BLaER1 treated with 17β-estradiol and CSF1 and Interleukin-3, amounts not matched to agents 10 nM and 100 nM (cell line): ENCODE results near the gene CTNNA3.
"Not testable (repeated sequence)": the region's sequence is repeated elsewhere in the genome, so short reads cannot be mapped to it uniquely, and the experiment has no call there.

ENCODE experiments used
- H3K27ac ChIP-seq, 11 experiments: shearing (Covaris generic); formaldehyde crosslinking; 2 replicates each; pipeline ENCODE4 v1.8.1; 2022
- H3K27me3 ChIP-seq, 11 experiments: shearing (Covaris generic); formaldehyde crosslinking; 2 replicates each; pipeline ENCODE4 v1.8.1; 2022
- H3K36me3 ChIP-seq, 11 experiments: shearing (Covaris generic); formaldehyde crosslinking; 2 replicates each; pipeline ENCODE4 v1.8.1; 2022
- H3K4me1 ChIP-seq, 10 experiments: shearing (Covaris generic); formaldehyde crosslinking; 2 replicates each; pipeline ENCODE4 v1.8.1; 2022
- H3K4me2 ChIP-seq, 11 experiments: shearing (Covaris generic); formaldehyde crosslinking; 2 replicates each; pipeline ENCODE4 v1.8.1; 2022
- H3K4me3 ChIP-seq, 10 experiments: shearing (Covaris generic); formaldehyde crosslinking; 2 replicates each; pipeline ENCODE4 v1.8.1; 2022
- H3K9ac ChIP-seq, 11 experiments: shearing (Covaris generic); formaldehyde crosslinking; 2 replicates each; pipeline ENCODE4 v1.8.1; 2022
- H3K9me3 ChIP-seq, 11 experiments: shearing (Covaris generic); formaldehyde crosslinking; replicated peaks in 1 of 11; 2 replicates each; pipeline ENCODE4 v1.8.1; 2022
- H4K20me1 ChIP-seq, 11 experiments: shearing (Covaris generic); formaldehyde crosslinking; 2 replicates each; pipeline ENCODE4 v1.8.1; 2022
- Cebpa-rat ChIP-seq, 11 experiments: shearing (Covaris generic); IDR thresholded peaks; 2 replicates each; pipeline ENCODE4 v1.8.1; 2022

Gene CTNNA3

GRCh38 chr10:67225226-67225625 is 470.8 kb downstream of the CTNNA3 start:
- TF ChIP-seq Cebpa-rat (IDR thresholded peaks at IDR 0.05): no peak
- Histone ChIP-seq H3K4me3 (no peak overlapping the region), H3K9me3 (no peaks in the 10 kb centered on the region; a peak in 2 of 22 replicates), H4K20me1 (no peaks in the 10 kb centered on the region), H3K4me2 (peak overlapping the region; percentile 26 to 77 (median 63)), H3K36me3 (no peaks in the 10 kb centered on the region), H3K27me3 (no peaks in the 10 kb centered on the region), H3K4me1 (peaks cover 8 to 23% (median 11%) of the 10 kb centered on the region in 10 experiments; a peak in 18 of 20 replicates), H3K27ac (no peak overlapping the region), H3K9ac (no peak overlapping the region)

- no peak for TF ChIP-seq Cebpa-rat (IDR thresholded peaks at IDR 0.05)
- Histone ChIP-seq H3K9me3 (no peaks in the 10 kb centered on the region; a peak in 2 of 22 replicates), H3K4me2 (peak overlapping the region in 7 of 11 experiments; percentile 44 to 77 (median 63); a peak in 12 of 22 replicates), H3K27me3 (no peaks in the 10 kb centered on the region), H3K36me3 (no peaks in the 10 kb centered on the region), H3K27ac (no peak overlapping the region), H3K4me3 (no peak overlapping the region), H3K9ac (no peak overlapping the region), H3K4me1 (peaks cover 8 to 23% (median 11%) of the 10 kb centered on the region in 10 experiments; a peak in 18 of 20 replicates), H4K20me1 (no peaks in the 10 kb centered on the region)
Measured at GRCh38 chr10:67224553-67224952, 471.4 kb downstream of the CTNNA3 start.

- no peaks in the 10 kb centered on the region; a peak in 2 of 22 replicates for H3K9me3 ChIP-seq
- no peaks in the 10 kb centered on the region for H3K27me3 ChIP-seq
- peaks cover 8 to 23% (median 11%) of the 10 kb centered on the region in 10 experiments; a peak in 18 of 20 replicates for H3K4me1 ChIP-seq
- peak overlapping the region in 3 of 11 experiments; percentile 19 to 37 (median 32); a peak in 4 of 22 replicates for H3K4me2 ChIP-seq
- H3K27ac ChIP-seq: no peak overlapping the region
- no peaks in the 10 kb centered on the region for H3K36me3 ChIP-seq
- no peak overlapping the region for H3K4me3 ChIP-seq
- no peak for TF ChIP-seq Cebpa-rat (IDR thresholded peaks at IDR 0.05)
- no peaks in the 10 kb centered on the region for H4K20me1 ChIP-seq
- no peak overlapping the region for H3K9ac ChIP-seq
Measured at GRCh38 chr10:67222934-67223333, 473.1 kb downstream of the CTNNA3 start.

GRCh38 chr10:67221939-67222494 is 474.0 kb downstream of the CTNNA3 start:
- TF ChIP-seq Cebpa-rat (IDR thresholded peaks at IDR 0.05): no peak
- Histone ChIP-seq H3K9me3 (no peaks in the 10 kb centered on the region; a peak in 2 of 22 replicates), H3K4me2 (no peak overlapping the region; a peak in 1 of 22 replicates), H3K27ac (no peak overlapping the region), H3K4me3 (no peak overlapping the region), H4K20me1 (no peaks in the 10 kb centered on the region), H3K36me3 (no peaks in the 10 kb centered on the region), H3K9ac (no peak overlapping the region), H3K4me1 (peaks cover 8 to 23% (median 11%) of the 10 kb centered on the region in 10 experiments; a peak in 18 of 20 replicates), H3K27me3 (no peaks in the 10 kb centered on the region)

DNA sequence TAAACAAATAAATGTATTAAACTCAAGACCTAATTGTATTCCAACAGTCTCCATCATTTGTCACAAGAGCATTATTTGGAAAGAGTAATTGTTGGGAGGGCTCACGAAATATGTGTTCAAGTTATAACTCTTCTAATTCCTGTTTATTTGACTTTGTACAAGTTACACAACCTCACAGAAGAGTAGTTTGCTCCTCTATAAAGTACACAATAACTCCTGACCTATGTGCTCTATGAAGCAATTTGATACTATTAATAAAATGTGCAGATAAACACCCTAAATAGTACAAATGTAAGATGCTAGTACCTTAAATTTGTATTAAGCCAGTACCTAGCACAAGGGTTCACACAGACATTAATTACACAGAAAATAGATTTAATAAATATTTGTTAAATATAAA is 484.3 kb downstream of the CTNNA3 start:
- TF ChIP-seq Cebpa-rat (IDR thresholded peaks at IDR 0.05): no peak
- Histone ChIP-seq H3K4me2 (no peak overlapping the region), H3K36me3 (no peaks in the 10 kb centered on the region), H3K27me3 (no peaks in the 10 kb centered on the region), H3K27ac (no peak overlapping the region), H3K9ac (no peak overlapping the region), H3K4me3 (no peak overlapping the region), H4K20me1 (no peaks in the 10 kb centered on the region), H3K4me1 (no peaks in the 10 kb centered on the region), H3K9me3 (no peaks in the 10 kb centered on the region)

- not testable (repeated sequence) for H3K27me3 ChIP-seq, H3K36me3 ChIP-seq, H3K4me2 ChIP-seq, H4K20me1 ChIP-seq, H3K4me3 ChIP-seq, H3K27ac ChIP-seq, H3K4me1 ChIP-seq, H3K9me3 ChIP-seq, H3K9ac ChIP-seq
Measured at GRCh38 chr10:67207923-67208322, 488.1 kb downstream of the CTNNA3 start.

GRCh38 chr10:67200913-67201564 is 495.0 kb downstream of the CTNNA3 start:
- Histone ChIP-seq H3K9me3 (no peaks in the 10 kb centered on the region), H3K36me3 (no peaks in the 10 kb centered on the region), H3K4me2 (no peak overlapping the region), H3K4me1 (peaks cover 4 to 16% (median 7%) of the 10 kb centered on the region in 10 experiments; a peak in 11 of 20 replicates), H3K27me3 (no peaks in the 10 kb centered on the region), H3K9ac (no peak overlapping the region), H4K20me1 (no peaks in the 10 kb centered on the region), H3K4me3 (no peak overlapping the region), H3K27ac (no peak overlapping the region)
- no peak for TF ChIP-seq Cebpa-rat (IDR thresholded peaks at IDR 0.05)

GRCh38 chr10:67175354-67175753 is 520.6 kb downstream of the CTNNA3 start:
- no peak overlapping the region for H3K27ac ChIP-seq
- no peaks in the 10 kb centered on the region for H3K9me3 ChIP-seq
- H3K4me1 ChIP-seq: no peaks in the 10 kb centered on the region
- no peaks in the 10 kb centered on the region for H3K36me3 ChIP-seq
- no peak overlapping the region for H3K9ac ChIP-seq
- H3K4me3 ChIP-seq: no peak overlapping the region
- no peak for TF ChIP-seq Cebpa-rat (IDR thresholded peaks at IDR 0.05)
- H4K20me1 ChIP-seq: no peaks in the 10 kb centered on the region
- H3K4me2 ChIP-seq: no peak overlapping the region
- no peaks in the 10 kb centered on the region for H3K27me3 ChIP-seq

GRCh38 chr10:67173787-67174186 is 522.2 kb downstream of the CTNNA3 start:
- no peaks in the 10 kb centered on the region for H3K4me1 ChIP-seq
- H3K4me2 ChIP-seq: no peak overlapping the region
- H3K36me3 ChIP-seq: no peaks in the 10 kb centered on the region
- no peak overlapping the region for H3K27ac ChIP-seq
- H3K9me3 ChIP-seq: peaks cover 0 to 7% (median 1%) of the 10 kb centered on the region in 11 experiments; a peak in 8 of 22 replicates
- H4K20me1 ChIP-seq: no peaks in the 10 kb centered on the region
- no peak for TF ChIP-seq Cebpa-rat (IDR thresholded peaks at IDR 0.05)
- H3K27me3 ChIP-seq: no peaks in the 10 kb centered on the region
- H3K9ac ChIP-seq: no peak overlapping the region
- H3K4me3 ChIP-seq: no peak overlapping the region

- Histone ChIP-seq H3K36me3 (no peaks in the 10 kb centered on the region), H3K9ac (no peak overlapping the region), H3K4me1 (no peaks in the 10 kb centered on the region), H3K9me3 (peaks cover 0 to 19% (median 12%) of the 10 kb centered on the region in 11 experiments; a peak in 15 of 22 replicates), H3K27ac (no peak overlapping the region), H3K4me3 (no peak overlapping the region), H3K4me2 (no peak overlapping the region), H3K27me3 (no peaks in the 10 kb centered on the region), H4K20me1 (no peaks in the 10 kb centered on the region)
- no peak for TF ChIP-seq Cebpa-rat (IDR thresholded peaks at IDR 0.05)
Measured at GRCh38 chr10:67171970-67172369, 524.0 kb downstream of the CTNNA3 start.
